Smooth muscle cell (in vitro differentiated cells): ENCODE data around the gene IGFBP2. TPM values are rescaled to one million over a fixed set of nuclear protein-coding genes. Genes with fewer than 3 reads are reported as not detected.

Source experiments
- DNase-seq: peaks from one replicate; lab custom pipeline; 2025; ENCODE audit not compliant: unreplicated experiment; lab: John Stamatoyannopoulos, UW
- H2AFZ ChIP-seq: fragments of 200-600 bp; sonication (generic); 2 replicates; pipeline ENCODE4 v1.6.0; 2016; ENCODE audit warnings: antibody characterized with exemption, low read depth, mild to moderate bottlenecking
- H3F3A ChIP-seq: fragments of 200-600 bp; sonication (generic); 2 replicates; pipeline ENCODE4 v1.6.0; 2017; ENCODE audit warnings: antibody characterized with exemption, low read depth
- H3K27ac ChIP-seq: fragments of 200-600 bp; sonication (generic); 2 replicates; pipeline ENCODE4 v1.5.1; 2016; ENCODE audit warnings: low read depth, mild to moderate bottlenecking
- H3K27me3 ChIP-seq: fragments of 200-600 bp; sonication (generic); 2 replicates; pipeline ENCODE4 v1.6.1; 2016; ENCODE audit warnings: low read depth, mild to moderate bottlenecking
- H3K36me3 ChIP-seq: fragments of 200-600 bp; sonication (generic); 2 replicates; pipeline ENCODE4 v1.5.1; 2016; ENCODE audit warnings: low read depth
- H3K4me1 ChIP-seq: fragments of 200-600 bp; sonication (generic); 2 replicates; pipeline ENCODE4 v1.5.1; 2016; ENCODE audit warnings: low read depth
- H3K4me2 ChIP-seq: fragments of 200-600 bp; sonication (generic); 2 replicates; pipeline ENCODE4 v1.6.0; 2016; ENCODE audit warnings: mild to moderate bottlenecking
- H3K4me3 ChIP-seq: fragments of 200-600 bp; sonication (generic); 2 replicates; pipeline ENCODE4 v1.5.1; 2016; ENCODE audit warnings: mild to moderate bottlenecking
- H3K79me2 ChIP-seq: fragments of 200-600 bp; sonication (generic); 2 replicates; pipeline ENCODE4 v1.6.0; 2016; ENCODE audit warnings: low read depth, mild to moderate bottlenecking
- H3K9ac ChIP-seq: fragments of 200-600 bp; sonication (generic); 2 replicates; pipeline ENCODE4 v1.6.0; 2016; ENCODE audit warnings: low read depth
- H3K9me3 ChIP-seq: fragments of 200-600 bp; sonication (generic); replicated peaks from 2 replicates; pipeline ENCODE4 v1.5.1; 2016; ENCODE audit warnings: low read depth
- H4K20me1 ChIP-seq: fragments of 200-600 bp; sonication (generic); 2 replicates; pipeline ENCODE4 v1.6.0; 2016; ENCODE audit warnings: low read depth
- CTCF ChIP-seq: fragments of 200-600 bp; sonication (generic); IDR thresholded peaks from 2 replicates; pipeline ENCODE4 v1.5.1; 2017; ENCODE audit warnings: borderline replicate concordance, mild to moderate bottlenecking, antibody characterized with exemption; ENCODE audit not compliant: insufficient read depth, poor library complexity, severe bottlenecking
- WGBS: methylation state at CpG from one replicate; pipeline ENCODE4 v1.1.7; 2016; ENCODE audit warnings: low lambda C conversion rate; 5-methylcytosine and 5-hydroxymethylcytosine counted together
- polyA plus RNA-seq: library from polyadenylated mRNA; unstranded; fragments of >200 nt; fragmentation: Nextera tagmentation; extraction: Ambion mirVana; gene quantifications from 2 replicates; pipeline ENCODE4 v1.2.1, GENCODE V29; 2016
- total RNA-seq: library from RNA; depleted of rRNA; stranded (reverse); fragments of >200 nt; gene quantifications from 2 replicates; pipeline ENCODE4 v1.2.3, GENCODE V29; 2014

The IGFBP2 gene
- total and polyA plus RNA-seq, 2 experiments from 2014 or later: 143 to 225 TPM

- no peak for TF ChIP-seq CTCF
- Histone ChIP-seq H3K4me1 (peaks cover 32% of the 10 kb centered on the region), H4K20me1 (no peaks in the 10 kb centered on the region), H3F3A (peaks cover 11% of the 10 kb centered on the region), H3K27me3 (peaks cover 17% of the 10 kb centered on the region), H3K36me3 (no peaks in the 10 kb centered on the region), H3K9me3 (no peaks in the 10 kb centered on the region), H3K27ac (no peak overlapping the region), H2AFZ (peak overlapping the region; percentile 55), H3K4me2 (peak overlapping the region; percentile 100), H3K79me2 (peaks cover 25% of the 10 kb centered on the region), H3K4me3 (peak overlapping the region; percentile 64), H3K9ac (no peak overlapping the region)
- 11% methylated on average over 28 of the region's 29 CpGs for WGBS
- no peak for DNase-seq
These were observed 3.6 kb downstream of the IGFBP2 start for GRCh38 chr2:216636551-216637450.

GRCh38 chr2:216637472-216637871 lies 4.3 kb downstream of the IGFBP2 start:
- H3K9ac ChIP-seq: no peak overlapping the region
- peaks cover 30% of the 10 kb centered on the region for H3K4me1 ChIP-seq
- no peak overlapping the region for H3K27ac ChIP-seq
- peaks cover 27% of the 10 kb centered on the region for H3K79me2 ChIP-seq
- peaks cover 11% of the 10 kb centered on the region for H3F3A ChIP-seq
- no peaks in the 10 kb centered on the region for H4K20me1 ChIP-seq
- H3K4me2 ChIP-seq: peak overlapping the region; percentile 100
- no peak overlapping the region for H3K4me3 ChIP-seq
- DNase-seq: no peak
- peaks cover 15% of the 10 kb centered on the region for H3K27me3 ChIP-seq
- H2AFZ ChIP-seq: peak overlapping the region; percentile 55
- TF ChIP-seq CTCF: no peak
- H3K36me3 ChIP-seq: no peaks in the 10 kb centered on the region
- no peaks in the 10 kb centered on the region for H3K9me3 ChIP-seq
- 72% methylated on average over 3 of the region's 3 CpGs for WGBS

GRCh38 chr2:216643986-216644659 lies 10.9 kb downstream of the IGFBP2 start:
- no peak for DNase-seq
- no peak for TF ChIP-seq CTCF
- H2AFZ ChIP-seq: no peak overlapping the region

More at GRCh38 chr2:216643986-216644659, 10.9 kb downstream of the IGFBP2 start:
- Histone ChIP-seq H3K36me3 (no peaks in the 10 kb centered on the region), H4K20me1 (no peaks in the 10 kb centered on the region), H3F3A (no peaks in the 10 kb centered on the region), H3K27ac (no peak overlapping the region), H3K4me2 (no peak overlapping the region), H3K4me3 (no peak overlapping the region), H3K9ac (no peak overlapping the region), H3K79me2 (peaks cover 23% of the 10 kb centered on the region), H3K4me1 (peaks cover 11% of the 10 kb centered on the region), H3K9me3 (no peaks in the 10 kb centered on the region), H3K27me3 (no peaks in the 10 kb centered on the region)
- WGBS: 63% methylated on average over 5 of the region's 5 CpGs
